ENCODE measurements around the gene FBXO21.
"Not testable (repeated sequence)": the region's sequence is repeated elsewhere in the genome, so short reads cannot be mapped to it uniquely, and the experiment has no call there.

DNA sequence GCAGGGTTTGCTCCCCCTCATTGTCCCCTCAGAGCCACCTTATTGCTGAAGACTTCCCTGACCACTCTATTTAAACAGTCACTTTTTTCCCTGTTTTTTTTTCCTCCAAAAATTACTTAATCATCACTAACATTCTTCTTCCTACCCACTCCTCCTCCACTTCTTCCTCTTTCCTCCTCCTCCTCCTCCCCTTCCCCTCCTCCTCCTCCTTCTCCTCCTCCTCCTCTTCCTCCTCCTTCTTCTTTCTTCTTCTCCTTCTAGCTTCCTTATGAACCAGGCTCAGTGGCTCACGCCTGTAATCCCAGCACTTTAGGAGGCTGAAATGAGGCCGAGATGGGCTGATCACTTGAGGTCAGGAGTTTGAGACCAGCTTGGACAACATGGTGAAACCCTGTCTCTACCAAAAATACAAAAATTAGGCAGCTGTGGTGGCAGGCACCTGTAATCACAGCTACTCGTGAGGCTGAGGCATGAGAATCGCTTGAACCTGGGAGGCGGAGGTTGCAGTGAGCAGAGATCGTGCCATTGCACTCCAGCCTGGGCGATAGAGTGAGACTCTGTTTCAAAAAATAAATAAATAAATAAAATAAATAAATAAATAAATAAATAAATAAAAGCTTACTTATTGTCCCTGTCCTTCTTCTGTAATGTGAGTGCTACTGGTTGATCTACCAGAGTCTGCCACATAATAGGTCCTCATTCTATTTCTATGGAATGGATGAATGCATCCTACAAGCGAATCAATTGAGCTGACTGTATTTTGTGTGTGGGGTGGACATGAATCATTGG lies 9.9 kb upstream of the FBXO21 start:
- TF ChIP-seq EZH2 (optimal IDR thresholded peaks at IDR 0.05; ENCODE audit: low read depth, low read length), result not testable (repeated sequence)
- TF ChIP-seq, protein P1, sequence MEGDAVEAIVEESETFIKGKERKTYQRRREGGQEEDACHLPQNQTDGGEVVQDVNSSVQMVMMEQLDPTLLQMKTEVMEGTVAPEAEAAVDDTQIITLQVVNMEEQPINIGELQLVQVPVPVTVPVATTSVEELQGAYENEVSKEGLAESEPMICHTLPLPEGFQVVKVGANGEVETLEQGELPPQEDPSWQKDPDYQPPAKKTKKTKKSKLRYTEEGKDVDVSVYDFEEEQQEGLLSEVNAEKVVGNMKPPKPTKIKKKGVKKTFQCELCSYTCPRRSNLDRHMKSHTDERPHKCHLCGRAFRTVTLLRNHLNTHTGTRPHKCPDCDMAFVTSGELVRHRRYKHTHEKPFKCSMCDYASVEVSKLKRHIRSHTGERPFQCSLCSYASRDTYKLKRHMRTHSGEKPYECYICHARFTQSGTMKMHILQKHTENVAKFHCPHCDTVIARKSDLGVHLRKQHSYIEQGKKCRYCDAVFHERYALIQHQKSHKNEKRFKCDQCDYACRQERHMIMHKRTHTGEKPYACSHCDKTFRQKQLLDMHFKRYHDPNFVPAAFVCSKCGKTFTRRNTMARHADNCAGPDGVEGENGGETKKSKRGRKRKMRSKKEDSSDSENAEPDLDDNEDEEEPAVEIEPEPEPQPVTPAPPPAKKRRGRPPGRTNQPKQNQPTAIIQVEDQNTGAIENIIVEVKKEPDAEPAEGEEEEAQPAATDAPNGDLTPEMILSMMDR (IDR thresholded peaks at IDR 0.05; ENCODE audit: low read length), result not testable (repeated sequence)

All from MM.1S (cell line).